AG04449 (cell line): ENCODE results near the gene COQ5.
"Not testable (repeated sequence)": the region's sequence is repeated elsewhere in the genome, so short reads cannot be mapped to it uniquely, and the experiment has no call there.

Experiments
- CTCF ChIA-PET: fragments of 350-600 bp; formaldehyde crosslinking; extraction: SDS; loops from one replicate; lab custom pipeline; 2021; ENCODE audit warnings: antibody characterized with exemption; lab: Yijun Ruan, JAX
- POLR2A ChIA-PET: fragments of 400-600, 350-600 bp; formaldehyde crosslinking; extraction: SDS; loops from one replicate; lab custom pipeline; 2020; ENCODE audit warnings: antibody characterized with exemption, inconsistent platforms; lab: Yijun Ruan, JAX
- DNase-seq: peaks from one replicate; pipeline ENCODE4 v3.0.0-alpha.2; 2010; ENCODE audit warnings: low read depth, low spot score
- H3K4me3 ChIP-seq: 2 replicates; pipeline ENCODE4 v1.5.1; 2011; ENCODE audit warnings: low read depth, mild to moderate bottlenecking, control low read depth, low read length
- TF ChIP-seq, protein P1 (sequence below): IDR thresholded peaks from one replicate; pipeline ENCODE4 v1.5.1; 2011; ENCODE audit warnings: mild to moderate bottlenecking, moderate library complexity, low read length, control low read depth, inconsistent platforms; ENCODE audit not compliant: insufficient read depth; ENCODE audit errors: missing control alignments

The COQ5 gene

DNA sequence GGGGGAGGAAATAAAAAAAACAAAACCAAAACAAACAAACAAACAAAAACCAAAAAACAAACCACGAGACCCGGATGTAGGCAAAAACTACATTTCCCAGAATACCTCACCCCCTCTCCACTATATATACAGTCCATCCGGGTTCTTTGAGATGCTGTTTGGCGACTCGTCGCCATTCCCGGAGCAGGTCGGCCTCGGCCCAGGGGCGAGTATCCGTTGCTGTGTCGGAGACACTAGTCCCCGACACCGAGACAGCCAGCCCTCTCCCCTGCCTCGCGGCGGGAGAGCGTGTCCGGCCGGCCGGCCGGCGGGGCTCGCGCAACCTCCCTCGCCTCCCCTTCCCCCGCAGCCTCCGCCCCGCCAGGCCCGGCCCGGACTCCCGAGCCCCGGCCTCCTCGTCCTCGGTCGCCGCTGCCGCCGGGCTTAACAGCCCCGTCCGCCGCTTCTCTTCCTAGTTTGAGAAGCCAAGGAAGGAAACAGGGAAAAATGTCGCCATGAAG, 5.3 kb upstream of the COQ5 start, which contains the start of gene RNF10:
RNF10 (plus strand) TSS at position 154 of the 500 bp plus-strand sequence. CDS start 456 bp downstream, outside the sequence.
- DNase-seq = no peak
- peak within 1 kb of the TSS; percentile 94 for H3K4me3 ChIP-seq
- TF ChIP-seq, protein P1, sequence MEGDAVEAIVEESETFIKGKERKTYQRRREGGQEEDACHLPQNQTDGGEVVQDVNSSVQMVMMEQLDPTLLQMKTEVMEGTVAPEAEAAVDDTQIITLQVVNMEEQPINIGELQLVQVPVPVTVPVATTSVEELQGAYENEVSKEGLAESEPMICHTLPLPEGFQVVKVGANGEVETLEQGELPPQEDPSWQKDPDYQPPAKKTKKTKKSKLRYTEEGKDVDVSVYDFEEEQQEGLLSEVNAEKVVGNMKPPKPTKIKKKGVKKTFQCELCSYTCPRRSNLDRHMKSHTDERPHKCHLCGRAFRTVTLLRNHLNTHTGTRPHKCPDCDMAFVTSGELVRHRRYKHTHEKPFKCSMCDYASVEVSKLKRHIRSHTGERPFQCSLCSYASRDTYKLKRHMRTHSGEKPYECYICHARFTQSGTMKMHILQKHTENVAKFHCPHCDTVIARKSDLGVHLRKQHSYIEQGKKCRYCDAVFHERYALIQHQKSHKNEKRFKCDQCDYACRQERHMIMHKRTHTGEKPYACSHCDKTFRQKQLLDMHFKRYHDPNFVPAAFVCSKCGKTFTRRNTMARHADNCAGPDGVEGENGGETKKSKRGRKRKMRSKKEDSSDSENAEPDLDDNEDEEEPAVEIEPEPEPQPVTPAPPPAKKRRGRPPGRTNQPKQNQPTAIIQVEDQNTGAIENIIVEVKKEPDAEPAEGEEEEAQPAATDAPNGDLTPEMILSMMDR = no peak
- POLR2A ChIA-PET = interaction anchor here (1.1 kb wide), 1 partner anchor 16 kb away, joined by 4 read pairs; no protein-coding TSS in a partner anchor
- CTCF ChIA-PET = no interaction called here

DNA sequence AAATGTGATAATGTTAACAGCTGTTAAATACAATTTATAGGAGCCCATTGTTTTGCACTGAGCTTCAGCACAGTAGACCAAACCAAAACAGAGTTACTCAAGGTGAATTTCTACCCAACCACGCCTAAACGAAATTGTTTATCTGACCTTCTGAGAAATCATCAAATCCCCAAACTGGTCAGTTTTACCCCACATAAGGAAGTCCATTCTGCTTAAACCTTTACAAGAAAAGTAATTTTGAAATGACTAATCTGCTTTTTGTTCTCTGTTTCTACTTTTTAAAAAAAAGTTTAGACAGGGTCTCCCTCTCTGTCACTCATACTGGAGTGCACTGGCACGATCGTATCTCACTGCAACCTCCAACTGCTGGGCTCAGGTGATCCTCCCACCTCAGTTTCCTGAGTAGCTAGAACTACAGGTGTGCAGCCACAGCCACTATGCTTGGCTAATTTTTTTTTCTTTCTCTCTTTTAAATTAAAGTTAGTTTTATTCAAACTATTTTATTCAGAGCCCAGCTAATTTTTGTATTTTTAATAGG, 3.8 kb upstream of the COQ5 start:
- POLR2A ChIA-PET = no interaction called here
- no peak for DNase-seq
- CTCF ChIA-PET = interaction anchor here (1.0 to 1.2 kb wide), 2 partner anchors 62 to 66 kb away, joined by 4 to 5 read pairs; no protein-coding TSS in a partner anchor
- TF ChIP-seq, protein P1 = no peak
- no peak overlapping the region for H3K4me3 ChIP-seq

DNA sequence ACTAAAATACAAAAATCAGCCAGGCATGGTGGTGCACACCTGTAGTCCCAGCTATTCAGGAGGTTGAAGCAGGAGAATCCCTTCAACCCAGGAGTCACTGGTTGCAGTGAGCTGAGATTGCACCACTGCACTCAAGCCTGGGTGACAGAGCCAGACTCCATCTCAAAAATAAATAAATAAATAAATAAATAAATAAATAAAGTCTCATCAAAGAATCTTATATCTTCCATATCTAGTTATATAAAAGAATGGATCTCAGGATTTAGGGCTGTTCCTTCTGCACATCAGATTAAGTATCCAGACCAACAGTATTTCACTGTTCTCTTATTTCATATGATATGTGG, 1.4 kb upstream of the COQ5 start:
- POLR2A ChIA-PET = not testable (repeated sequence)

DNA sequence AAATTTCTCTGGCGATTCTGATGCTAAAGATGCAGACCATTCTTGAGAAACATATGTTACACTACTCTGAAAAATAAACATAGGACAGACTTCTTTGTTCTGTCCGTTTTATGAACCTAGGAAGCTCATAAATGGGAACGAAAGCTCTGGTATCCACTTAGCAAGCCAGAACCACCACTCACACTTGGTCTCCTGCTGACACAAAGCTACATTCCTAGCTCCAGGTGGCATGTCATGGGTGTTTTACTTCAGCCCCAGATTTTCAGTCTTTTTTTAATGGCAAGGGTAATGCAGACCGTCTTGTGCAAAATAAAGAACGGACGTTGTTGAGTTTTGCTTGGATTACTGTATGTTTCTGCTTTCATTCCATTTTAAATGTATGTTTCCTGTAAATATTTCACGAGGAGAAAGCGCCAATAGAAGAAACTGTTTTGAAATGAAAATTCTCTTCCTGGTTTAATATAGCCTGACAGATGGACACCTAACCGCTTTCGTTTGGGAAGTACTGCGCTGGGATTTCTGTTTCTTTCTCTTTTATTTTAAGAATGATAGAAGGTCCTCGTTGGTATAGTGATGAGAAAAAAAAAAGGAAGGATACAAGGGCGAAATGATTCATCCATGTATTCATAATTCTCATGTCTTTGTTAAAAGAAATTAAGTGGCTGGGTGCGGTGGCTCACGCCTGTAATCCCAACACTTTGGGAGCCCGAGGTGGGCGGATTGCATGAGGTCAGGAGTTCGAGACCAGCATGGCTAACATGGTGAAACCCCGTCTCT, 871 bp upstream of the COQ5 start:
- POLR2A ChIA-PET = no interaction called here
- TF ChIP-seq, protein P1 = peak; percentile 15
- DNase-seq = no peak
- CTCF ChIA-PET = interaction anchor here (1.0 kb wide), 1 partner anchor 9 kb away, joined by 5 read pairs; no protein-coding TSS in a partner anchor
- peak overlapping the region; percentile 92 for H3K4me3 ChIP-seq

More for the DNA sequence above, 1.4 kb upstream of the COQ5 start:
- not testable (repeated sequence) for DNase-seq, H3K4me3 ChIP-seq
- CTCF ChIA-PET = interaction anchor here (0.9 kb wide), 1 partner anchor 228 kb away, joined by 3 read pairs; the partner anchor contains the start of gene SIRT4

DNA sequence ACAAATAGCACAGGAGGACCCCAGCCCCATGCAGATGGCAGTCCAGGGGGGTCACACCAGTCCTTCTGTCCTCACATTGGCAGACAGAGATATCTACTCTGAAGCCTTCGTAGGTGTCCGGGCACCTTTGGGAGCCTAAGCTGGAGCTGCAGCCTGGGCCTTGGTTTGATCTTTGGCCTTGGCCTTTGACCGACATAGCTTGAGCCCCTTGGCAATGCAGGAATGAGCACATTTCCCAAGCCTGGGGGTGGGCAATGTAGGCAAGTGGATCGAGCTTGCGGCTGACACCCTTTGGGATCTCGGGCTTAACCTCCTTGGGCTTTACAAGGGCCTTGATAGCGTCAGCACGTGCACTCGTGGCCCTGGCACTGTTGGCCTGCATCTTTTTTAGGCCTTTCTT, 6.4 kb downstream of the COQ5 start:
- no peak for DNase-seq
- no peak overlapping the region for H3K4me3 ChIP-seq
- ChIA-PET CTCF (no interaction called here), POLR2A (no interaction called here)
- TF ChIP-seq, protein P1 = no peak

DNA sequence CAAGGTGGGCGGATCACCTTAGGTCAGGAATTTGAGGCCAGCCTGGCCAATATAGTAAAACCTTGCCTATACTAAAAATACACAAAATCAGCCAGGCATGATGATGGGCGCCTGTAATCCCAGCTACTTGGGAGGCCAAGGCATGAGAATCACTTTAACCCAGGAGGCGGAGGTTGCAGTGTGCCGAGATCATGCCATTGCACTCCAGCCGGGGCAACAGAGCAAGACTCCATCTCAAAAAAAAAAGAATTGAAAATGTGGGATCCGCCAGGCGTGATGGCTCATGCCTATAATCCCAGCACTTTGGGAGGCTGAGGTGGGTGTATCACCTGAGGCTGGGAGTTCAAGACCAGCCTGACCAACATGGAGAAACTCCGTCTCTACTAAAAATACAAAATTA, 9.6 kb downstream of the COQ5 start:
- POLR2A ChIA-PET, H3K4me3 ChIP-seq, DNase-seq: not testable (repeated sequence)
- CTCF ChIA-PET = interaction anchor here (0.8 to 1.0 kb wide), 2 partner anchors 23 to 53 kb away, joined by 3 read pairs; no protein-coding TSS in a partner anchor

DNA sequence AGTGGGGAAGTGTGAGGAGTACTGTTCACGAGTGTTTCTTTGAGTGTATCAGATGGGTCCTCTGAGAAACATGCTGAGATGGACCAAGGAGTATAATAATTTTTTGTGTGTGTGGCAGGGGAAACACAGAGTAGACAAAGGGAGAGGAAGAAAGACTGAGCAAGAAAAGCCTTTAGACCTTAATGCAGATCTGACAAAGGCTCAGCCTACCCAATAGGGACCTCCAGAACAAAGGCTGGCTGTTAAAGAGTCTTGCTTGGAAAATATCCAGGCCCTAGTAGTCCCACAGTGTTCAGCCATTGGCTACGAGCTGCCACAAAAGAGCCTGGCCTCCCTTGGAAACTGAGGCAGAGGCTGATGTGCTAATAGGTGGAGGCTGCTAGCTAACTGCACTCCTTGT, 13.5 kb downstream of the COQ5 start:
- TF ChIP-seq, protein P1 = no peak
- POLR2A ChIA-PET = interaction anchor here (0.8 kb wide), 1 partner anchor 18 kb away, joined by 3 read pairs; no protein-coding TSS in a partner anchor
- no peak overlapping the region for H3K4me3 ChIP-seq
- CTCF ChIA-PET = interaction anchor here (1.0 kb wide), 1 partner anchor 10 kb away, joined by 4 read pairs; no protein-coding TSS in a partner anchor
- no peak for DNase-seq
